SK-N-SH (cell line): ENCODE measurements around the gene CACNA2D4. TPM values are rescaled to one million over a fixed set of nuclear protein-coding genes. Genes with fewer than 3 reads are reported as not detected.

Experiments used
- CTCF ChIA-PET: fragments of 300-600, 350-600 bp; formaldehyde crosslinking; extraction: SDS; loops from one replicate; lab custom pipeline; 2021; lab: Yijun Ruan, JAX
- POLR2A ChIA-PET: fragments of 350-600 bp; sonication (Branson Sonifier 250); formaldehyde crosslinking; extraction: SDS; loops from one replicate; lab custom pipeline; 2020; ENCODE audit warnings: antibody characterized with exemption, inconsistent platforms; lab: Yijun Ruan, JAX
- DNase-seq: peaks from one replicate; pipeline ENCODE4 v3.0.0; 2012
- H2AFZ ChIP-seq: fragments of 200-600 bp; sonication (generic); 2 replicates; pipeline ENCODE4 v1.8.1; 2016; ENCODE audit warnings: antibody characterized with exemption, mild to moderate bottlenecking, low read depth
- H3F3A ChIP-seq: fragments of 200-600 bp; sonication (generic); replicated peaks from 2 replicates; pipeline ENCODE3; 2016; ENCODE audit warnings: antibody characterized with exemption, mild to moderate bottlenecking; ENCODE audit not compliant: insufficient read depth
- H3K27ac ChIP-seq, 2 experiments: fragments of 200-500 bp in 1 of 2; fragments of 200-600 bp in 1 of 2; sonication (Bioruptor generic) in 1 of 2; sonication (generic), shearing (Covaris generic) in 1 of 2; 2 replicates each; pipeline versions ENCODE4 v1.5.1 to v1.6.1; 2014 to 2016; ENCODE audit warnings: low read depth in 2 of 2, inconsistent platforms in 1 of 2, low read length in 1 of 2, mild to moderate bottlenecking in 1 of 2, mixed read lengths in 1 of 2
- H3K27me3 ChIP-seq: fragments of 200-600 bp; sonication (generic), shearing (Covaris generic); 2 replicates; pipeline ENCODE4 v1.6.1; 2016; ENCODE audit warnings: mixed run types; ENCODE audit not compliant: insufficient read depth
- H3K36me3 ChIP-seq, 2 experiments: fragments of 200-500 bp in 1 of 2; fragments of 200-600 bp in 1 of 2; sonication (Bioruptor generic) in 1 of 2; sonication (generic) in 1 of 2; replicated peaks in 1 of 2; 2 replicates each; pipeline versions ENCODE3 to v1.5.1; 2014 to 2016; ENCODE audit warnings: low read length in 1 of 2, mild to moderate bottlenecking in 1 of 2; ENCODE audit not compliant: insufficient read depth in 2 of 2, control insufficient read depth in 1 of 2
- H3K4me1 ChIP-seq, 2 experiments: fragments of 200-500 bp in 1 of 2; fragments of 200-600 bp in 1 of 2; sonication (Bioruptor generic) in 1 of 2; sonication (generic), shearing (Covaris generic) in 1 of 2; 2 replicates each; pipeline versions ENCODE4 v1.5.1 to v1.6.1; 2014 to 2016; ENCODE audit warnings: low read depth in 1 of 2, low read length in 1 of 2, mixed run types in 1 of 2; ENCODE audit not compliant: insufficient read depth in 2 of 2, control insufficient read depth in 1 of 2
- H3K4me2 ChIP-seq: fragments of 200-600 bp; sonication (generic), shearing (Covaris generic); 2 replicates; pipeline ENCODE4 v1.6.1; 2017; ENCODE audit warnings: mixed run types
- H3K4me3 ChIP-seq, 2 experiments: fragments of 200-500 bp in 1 of 2; fragments of 200-600 bp in 1 of 2; sonication (Bioruptor generic) in 1 of 2; sonication (generic), shearing (Covaris generic) in 1 of 2; 2 replicates each; pipeline versions ENCODE4 v1.5.1 to v1.8.1; 2014 to 2016; ENCODE audit warnings: low read depth in 2 of 2, inconsistent platforms in 1 of 2, low read length in 1 of 2, mild to moderate bottlenecking in 1 of 2, mixed read lengths in 1 of 2, moderate library complexity in 1 of 2
- H3K79me2 ChIP-seq: fragments of 200-600 bp; sonication (generic); 2 replicates; pipeline ENCODE4 v1.8.1; 2017; ENCODE audit warnings: mild to moderate bottlenecking; ENCODE audit not compliant: insufficient read depth
- H3K9ac ChIP-seq: fragments of 200-600 bp; sonication (generic); 2 replicates; pipeline ENCODE4 v1.6.1; 2017; ENCODE audit warnings: mixed run types
- H3K9me2 ChIP-seq: fragments of 200-600 bp; sonication (generic); 2 replicates; pipeline ENCODE4 v1.6.1; 2017; ENCODE audit warnings: mixed run types
- H3K9me3 ChIP-seq: fragments of 200-600 bp; sonication (generic); 2 replicates; pipeline ENCODE4 v1.6.1; 2017; ENCODE audit warnings: mixed run types, mild to moderate bottlenecking, moderate library complexity
- H4K20me1 ChIP-seq: fragments of 200-600 bp; sonication (generic); 2 replicates; pipeline ENCODE4 v1.6.1; 2017; ENCODE audit warnings: mild to moderate bottlenecking, mixed run types; ENCODE audit not compliant: insufficient read depth
- FOSL2 ChIP-seq: IDR thresholded peaks from 2 replicates; pipeline ENCODE4 v1.4.0; 2012; ENCODE audit warnings: low read depth, mild to moderate bottlenecking, moderate library complexity, borderline replicate concordance
- FOXM1 ChIP-seq: IDR thresholded peaks from 2 replicates; pipeline ENCODE4 v1.4.0; 2012; ENCODE audit warnings: low read depth, mild to moderate bottlenecking
- MEF2A ChIP-seq: IDR thresholded peaks from 2 replicates; pipeline ENCODE4 v1.4.0; 2012; ENCODE audit warnings: low read depth, borderline replicate concordance
- NRF1 ChIP-seq: IDR thresholded peaks from 2 replicates; pipeline ENCODE4 v1.6.1; 2012; ENCODE audit warnings: low read depth, mild to moderate bottlenecking, low read length
- REST ChIP-seq: IDR thresholded peaks from 2 replicates; pipeline ENCODE4 v1.6.1; 2012; ENCODE audit warnings: mild to moderate bottlenecking, low read depth, low read length, moderate library complexity
- RXRA ChIP-seq: IDR thresholded peaks from 2 replicates; pipeline ENCODE4 v1.4.0; 2012; ENCODE audit warnings: low read depth, mild to moderate bottlenecking, borderline replicate concordance
- TEAD4 ChIP-seq: IDR thresholded peaks from 2 replicates; pipeline ENCODE4 v1.4.0; 2012; ENCODE audit warnings: mild to moderate bottlenecking, borderline replicate concordance; ENCODE audit not compliant: insufficient read depth
- WGBS: methylation state at CpG from one replicate; pipeline ENCODE4 v1.1.6; 2017; ENCODE audit warnings: low lambda C conversion rate; 5-methylcytosine and 5-hydroxymethylcytosine counted together
- polyA plus RNA-seq, 3 experiments: library from polyadenylated mRNA; depleted of rRNA; stranded (reverse); fragments of >200 nt; gene quantifications; 2 replicates each; pipeline ENCODE4 v1.2.3, GENCODE V29; 2012
- TF ChIP-seq, protein P1 (sequence below): IDR thresholded peaks from 2 replicates; pipeline ENCODE4 v1.4.0; 2012; ENCODE audit warnings: low read depth
- TF ChIP-seq, protein P2 (sequence below): IDR thresholded peaks from 2 replicates; pipeline ENCODE4 v1.4.0; 2012; ENCODE audit warnings: low read depth, borderline replicate concordance

Gene CACNA2D4
- polyA plus RNA-seq, 1 of the 3 experiments (the other 2 are of a cell fraction): 0.02 TPM

GRCh38 chr12:1815108-1815507, 103.3 kb downstream of the CACNA2D4 start:
- Histone ChIP-seq H3K27ac (no peak overlapping the region), H3K4me1 (peaks cover 0 to 24% of the 10 kb centered on the region in 2 experiments; a peak in 1 of 4 replicates), H4K20me1 (no peaks in the 10 kb centered on the region), H3K36me3 (no peaks in the 10 kb centered on the region), H3K27me3 (peaks cover 22% of the 10 kb centered on the region; the same call in 1 of the 2 replicates), H3K9me3 (no peaks in the 10 kb centered on the region), H3K4me3 (no peak overlapping the region), H3K79me2 (no peaks in the 10 kb centered on the region), H3K4me2 (no peak overlapping the region), H3F3A (no peaks in the 10 kb centered on the region), H3K9me2 (no peaks in the 10 kb centered on the region), H2AFZ (no peak overlapping the region), H3K9ac (no peak overlapping the region)
- ChIA-PET CTCF (interaction anchor here (1.4 to 1.7 kb wide), 3 partner anchors 8 to 181 kb away, joined by 3 to 9 read pairs (median 6); no protein-coding TSS in a partner anchor), POLR2A (interaction anchor here (1.3 kb wide), 1 partner anchor 24 kb away, joined by 3 read pairs; no protein-coding TSS in a partner anchor)
- 50% methylated on average over 3 of the region's 3 CpGs for WGBS
- no peak for DNase-seq
- TF ChIP-seq, protein P1, sequence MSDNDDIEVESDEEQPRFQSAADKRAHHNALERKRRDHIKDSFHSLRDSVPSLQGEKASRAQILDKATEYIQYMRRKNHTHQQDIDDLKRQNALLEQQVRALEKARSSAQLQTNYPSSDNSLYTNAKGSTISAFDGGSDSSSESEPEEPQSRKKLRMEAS: no peak
- TF ChIP-seq FOSL2: no peak
- TF ChIP-seq TEAD4: no peak
- TF ChIP-seq NRF1: no peak

GRCh38 chr12:1814266-1814665, 104.2 kb downstream of the CACNA2D4 start:
- no peak overlapping the region for H3K9ac ChIP-seq
- H3K9me3 ChIP-seq: no peaks in the 10 kb centered on the region
- H2AFZ ChIP-seq: no peak overlapping the region
- CTCF ChIA-PET: interaction anchor here (1.1 to 1.7 kb wide), 4 partner anchors 19 to 179 kb away, joined by 3 to 7 read pairs (median 4); no protein-coding TSS in a partner anchor
- no peak overlapping the region for H3K4me3 ChIP-seq
- no peaks in the 10 kb centered on the region for H4K20me1 ChIP-seq
- TF ChIP-seq, protein P2, sequence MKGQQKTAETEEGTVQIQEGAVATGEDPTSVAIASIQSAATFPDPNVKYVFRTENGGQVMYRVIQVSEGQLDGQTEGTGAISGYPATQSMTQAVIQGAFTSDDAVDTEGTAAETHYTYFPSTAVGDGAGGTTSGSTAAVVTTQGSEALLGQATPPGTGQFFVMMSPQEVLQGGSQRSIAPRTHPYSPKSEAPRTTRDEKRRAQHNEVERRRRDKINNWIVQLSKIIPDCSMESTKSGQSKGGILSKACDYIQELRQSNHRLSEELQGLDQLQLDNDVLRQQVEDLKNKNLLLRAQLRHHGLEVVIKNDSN: no peak
- no peak for TF ChIP-seq MEF2A
- no peak for TF ChIP-seq NRF1
- TF ChIP-seq RXRA: no peak
- TF ChIP-seq REST: no peak
- no peak for TF ChIP-seq FOXM1
- TF ChIP-seq, all 33 proteins: peak for 0
- Histone ChIP-seq H3K4me2 (no peak overlapping the region), H3K27me3 (peaks cover 14% of the 10 kb centered on the region; the same call in 1 of the 2 replicates), H3K4me1 (peaks cover 0 to 15% of the 10 kb centered on the region in 2 experiments; a peak in 1 of 4 replicates), H3K79me2 (no peaks in the 10 kb centered on the region), H3K27ac (no peak overlapping the region), H3K36me3 (no peaks in the 10 kb centered on the region), H3F3A (no peaks in the 10 kb centered on the region), H3K9me2 (no peaks in the 10 kb centered on the region)
- POLR2A ChIA-PET: interaction anchor here (1.3 kb wide), 1 partner anchor 23 kb away, joined by 3 read pairs; no protein-coding TSS in a partner anchor
- WGBS: 77% methylated on average over 8 of the region's 8 CpGs
- DNase-seq: no peak
